HUES6 (cell line): ENCODE data around the gene MBOAT1.

Source experiments
- H3K27ac ChIP-seq: 2 replicates; pipeline ENCODE4 v1.7.0; 2013; ENCODE audit warnings: low read depth, mild to moderate bottlenecking, low read length, inconsistent platforms
- H3K27me3 ChIP-seq: 2 replicates; pipeline ENCODE4 v1.6.1; 2013; ENCODE audit warnings: low read length; ENCODE audit not compliant: control insufficient read depth, insufficient read depth
- H3K36me3 ChIP-seq: 2 replicates; pipeline ENCODE4 v1.6.1; 2013; ENCODE audit warnings: low read length; ENCODE audit not compliant: control insufficient read depth, insufficient read depth
- H3K4me1 ChIP-seq: 2 replicates; pipeline ENCODE4 v1.6.1; 2013; ENCODE audit warnings: low read length; ENCODE audit not compliant: control insufficient read depth, insufficient read depth
- H3K4me3 ChIP-seq: 2 replicates; pipeline ENCODE4 v1.5.1; 2013; ENCODE audit warnings: low read depth, low read length
- H3K9ac ChIP-seq: one replicate; pipeline ENCODE4 v1.6.1; 2013; ENCODE audit warnings: mild to moderate bottlenecking, low read length
- H3K9me3 ChIP-seq: 2 replicates; pipeline ENCODE4 v1.6.1; 2013; ENCODE audit warnings: low read depth, low read length; ENCODE audit not compliant: control insufficient read depth, insufficient read depth

The MBOAT1 gene

GRCh38 chr6:20095436-20095835, 116.8 kb downstream of the MBOAT1 start:
- Histone ChIP-seq H3K27me3 (no peaks in the 10 kb centered on the region), H3K36me3 (no peaks in the 10 kb centered on the region), H3K27ac (no peak overlapping the region), H3K4me1 (peaks cover 23% of the 10 kb centered on the region), H3K9ac (no peak overlapping the region), H3K9me3 (no peaks in the 10 kb centered on the region), H3K4me3 (no peak overlapping the region)

GRCh38 chr6:20092071-20092566, 120.2 kb downstream of the MBOAT1 start:
- no peak overlapping the region for H3K9ac ChIP-seq
- no peaks in the 10 kb centered on the region for H3K36me3 ChIP-seq
- peaks cover 17% of the 10 kb centered on the region for H3K4me1 ChIP-seq
- no peaks in the 10 kb centered on the region; the same call in 1 of the 2 replicates for H3K9me3 ChIP-seq
- no peaks in the 10 kb centered on the region for H3K27me3 ChIP-seq
- H3K4me3 ChIP-seq: no peak overlapping the region
- H3K27ac ChIP-seq: peak overlapping the region; percentile 17; the same call in 1 of the 2 replicates

GRCh38 chr6:20086992-20087391, 125.3 kb downstream of the MBOAT1 start:
- no peaks in the 10 kb centered on the region for H3K36me3 ChIP-seq
- no peaks in the 10 kb centered on the region for H3K27me3 ChIP-seq
- H3K4me1 ChIP-seq: no peaks in the 10 kb centered on the region
- H3K27ac ChIP-seq: no peak overlapping the region
- no peak overlapping the region for H3K4me3 ChIP-seq
- H3K9ac ChIP-seq: no peak overlapping the region
- no peaks in the 10 kb centered on the region; the same call in none of the 2 replicates for H3K9me3 ChIP-seq

- no peaks in the 10 kb centered on the region for H3K27me3 ChIP-seq
Measured at GRCh38 chr6:20085817-20086216, 126.5 kb downstream of the MBOAT1 start.

GRCh38 chr6:20084411-20084810, 127.9 kb downstream of the MBOAT1 start:
- Histone ChIP-seq H3K9ac (no peak overlapping the region), H3K4me1 (no peaks in the 10 kb centered on the region), H3K27me3 (no peaks in the 10 kb centered on the region), H3K36me3 (no peaks in the 10 kb centered on the region), H3K27ac (no peak overlapping the region), H3K9me3 (no peaks in the 10 kb centered on the region; the same call in none of the 2 replicates), H3K4me3 (no peak overlapping the region)

More at GRCh38 chr6:20085817-20086216, 126.5 kb downstream of the MBOAT1 start:
- no peak overlapping the region for H3K27ac ChIP-seq
- no peak overlapping the region for H3K4me3 ChIP-seq
- no peaks in the 10 kb centered on the region; the same call in none of the 2 replicates for H3K9me3 ChIP-seq
- H3K9ac ChIP-seq: no peak overlapping the region
- H3K36me3 ChIP-seq: no peaks in the 10 kb centered on the region
- no peaks in the 10 kb centered on the region for H3K4me1 ChIP-seq

GRCh38 chr6:20071998-20072397, 140.3 kb downstream of the MBOAT1 start:
- Histone ChIP-seq H3K27ac (no peak overlapping the region), H3K9me3 (peaks cover 7% of the 10 kb centered on the region), H3K4me1 (no peaks in the 10 kb centered on the region), H3K36me3 (no peaks in the 10 kb centered on the region), H3K9ac (no peak overlapping the region), H3K4me3 (no peak overlapping the region), H3K27me3 (no peaks in the 10 kb centered on the region)

- Histone ChIP-seq H3K27me3 (no peaks in the 10 kb centered on the region), H3K9me3 (peaks cover 7% of the 10 kb centered on the region), H3K9ac (no peak overlapping the region), H3K4me3 (no peak overlapping the region), H3K4me1 (no peaks in the 10 kb centered on the region), H3K36me3 (no peaks in the 10 kb centered on the region), H3K27ac (no peak overlapping the region)
Measured at GRCh38 chr6:20070047-20070446, 142.2 kb downstream of the MBOAT1 start.

GRCh38 chr6:20069021-20069522, 143.2 kb downstream of the MBOAT1 start:
- no peak overlapping the region for H3K9ac ChIP-seq
- no peak overlapping the region for H3K27ac ChIP-seq
- no peaks in the 10 kb centered on the region for H3K36me3 ChIP-seq
- no peaks in the 10 kb centered on the region for H3K4me1 ChIP-seq
- peaks cover 7% of the 10 kb centered on the region for H3K9me3 ChIP-seq
- H3K27me3 ChIP-seq: no peaks in the 10 kb centered on the region
- H3K4me3 ChIP-seq: no peak overlapping the region

- Histone ChIP-seq H3K4me1 (no peaks in the 10 kb centered on the region), H3K36me3 (no peaks in the 10 kb centered on the region), H3K9ac (no peak overlapping the region), H3K27me3 (no peaks in the 10 kb centered on the region), H3K4me3 (no peak overlapping the region), H3K27ac (no peak overlapping the region), H3K9me3 (peaks cover 7% of the 10 kb centered on the region)
Measured at GRCh38 chr6:20068421-20068988, 143.8 kb downstream of the MBOAT1 start.

GRCh38 chr6:20061952-20062351, 150.3 kb downstream of the MBOAT1 start:
- no peak overlapping the region for H3K27ac ChIP-seq
- no peaks in the 10 kb centered on the region for H3K36me3 ChIP-seq
- no peaks in the 10 kb centered on the region for H3K27me3 ChIP-seq
- no peak overlapping the region for H3K4me3 ChIP-seq
- no peak overlapping the region for H3K9ac ChIP-seq
- H3K9me3 ChIP-seq: no peaks in the 10 kb centered on the region; the same call in 1 of the 2 replicates
- H3K4me1 ChIP-seq: no peaks in the 10 kb centered on the region

- Histone ChIP-seq H3K9me3 (no peaks in the 10 kb centered on the region; the same call in 1 of the 2 replicates), H3K36me3 (no peaks in the 10 kb centered on the region), H3K27ac (no peak overlapping the region), H3K9ac (no peak overlapping the region), H3K4me1 (no peaks in the 10 kb centered on the region), H3K27me3 (no peaks in the 10 kb centered on the region), H3K4me3 (no peak overlapping the region)
Measured at GRCh38 chr6:20060252-20060651, 152.0 kb downstream of the MBOAT1 start.
